Measurements from ENCODE around the gene LRRN2. TPM values are rescaled to one million over a fixed set of nuclear protein-coding genes. Genes with fewer than 3 reads are reported as not detected.
A peak's percentile ranks its signal among the peaks of the same experiment; 100 is the strongest.

The LRRN2 gene
- polyA plus RNA-seq, 12 donors = 3.7 to 8.5 (median 5.8) TPM; not detected in 1

- DNase-seq = no peak
Measured at GRCh38 chr1:204714194-204714860, 28.8 kb upstream of the LRRN2 start.

- DNase-seq = no peak
Measured at GRCh38 chr1:204713541-204713940, 28.0 kb upstream of the LRRN2 start.

GRCh38 chr1:204712708-204713430 lies 27.3 kb upstream of the LRRN2 start:
- no peak for DNase-seq

- peak; percentile 47 for DNase-seq
Measured at GRCh38 chr1:204711947-204712701, 26.6 kb upstream of the LRRN2 start.

GRCh38 chr1:204711103-204711946 lies 25.8 kb upstream of the LRRN2 start:
- no peak for DNase-seq

- DNase-seq = no peak
Measured at GRCh38 chr1:204709960-204710912, 24.7 kb upstream of the LRRN2 start.

- no peak for DNase-seq
Measured at GRCh38 chr1:204709021-204709420, 23.5 kb upstream of the LRRN2 start.

- no peak for DNase-seq
Measured at GRCh38 chr1:204706838-204707509, 21.4 kb upstream of the LRRN2 start.

GRCh38 chr1:204705888-204706837 lies 20.6 kb upstream of the LRRN2 start:
- no peak for DNase-seq

GRCh38 chr1:204705493-204705811 lies 19.9 kb upstream of the LRRN2 start:
- no peak for DNase-seq

GRCh38 chr1:204704794-204705492 lies 19.4 kb upstream of the LRRN2 start:
- DNase-seq = no peak

- no peak for DNase-seq
Measured at GRCh38 chr1:204703826-204704612, 18.5 kb upstream of the LRRN2 start.

GRCh38 chr1:204703268-204703664 lies 17.7 kb upstream of the LRRN2 start:
- DNase-seq = no peak

GRCh38 chr1:204702552-204703267 lies 17.2 kb upstream of the LRRN2 start:
- DNase-seq = no peak

- DNase-seq = no peak
Measured at GRCh38 chr1:204701229-204701628, 15.7 kb upstream of the LRRN2 start.

- DNase-seq = no peak
Measured at GRCh38 chr1:204697893-204698292, 12.4 kb upstream of the LRRN2 start.

- DNase-seq = no peak
Measured at GRCh38 chr1:204696606-204697005, 11.1 kb upstream of the LRRN2 start.
